Epidermal melanocyte (primary cell): ENCODE measurements around the gene ERN1.

ENCODE experiments used
- DNase-seq: peaks from one replicate; pipeline ENCODE4 v3.0.0; 2011; ENCODE audit warnings: low spot score; ENCODE audit not compliant: insufficient read length

The ERN1 gene

GRCh38 chr17:64111831-64112230 lies 18.1 kb downstream of the ERN1 start:
- DNase-seq, result no peak

DNA sequence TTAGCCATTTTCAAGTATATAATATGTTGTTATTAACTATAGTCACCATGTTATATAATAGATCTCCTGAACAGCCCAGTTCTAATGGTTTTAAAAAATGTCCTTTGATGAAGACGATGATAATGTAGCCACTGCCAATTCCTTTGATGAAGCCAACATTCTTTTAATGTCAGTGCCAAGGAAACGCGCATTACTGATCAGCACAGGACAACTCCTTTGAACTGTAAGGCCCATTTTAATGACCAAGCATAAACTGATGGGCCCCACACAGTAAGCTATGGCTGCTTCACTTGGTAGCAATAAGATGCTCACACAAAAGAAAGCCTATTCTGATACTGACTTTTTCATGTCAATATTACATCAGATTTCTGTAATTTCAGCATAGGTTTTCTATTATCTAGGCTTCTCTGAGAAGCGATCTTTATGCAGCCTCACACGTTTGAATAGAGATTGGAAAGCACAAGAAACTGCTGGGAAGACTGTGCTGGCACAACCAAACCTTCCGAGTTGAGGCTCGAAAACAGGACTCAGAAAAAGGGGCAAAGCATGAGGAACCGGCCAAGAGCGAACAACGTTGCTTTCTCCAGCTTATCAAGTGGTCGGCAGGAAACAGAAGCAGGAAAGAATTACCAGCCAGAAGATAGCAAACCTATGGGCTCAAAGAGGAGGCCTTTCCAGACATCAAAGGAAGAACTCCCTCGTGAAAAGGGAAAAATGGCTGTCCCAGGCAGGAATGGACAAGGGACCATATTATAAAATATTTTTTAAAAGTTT lies 19.4 kb downstream of the ERN1 start:
- DNase-seq, result no peak

- DNase-seq, result no peak
These were observed 20.5 kb downstream of the ERN1 start for GRCh38 chr17:64109400-64109799.

DNA sequence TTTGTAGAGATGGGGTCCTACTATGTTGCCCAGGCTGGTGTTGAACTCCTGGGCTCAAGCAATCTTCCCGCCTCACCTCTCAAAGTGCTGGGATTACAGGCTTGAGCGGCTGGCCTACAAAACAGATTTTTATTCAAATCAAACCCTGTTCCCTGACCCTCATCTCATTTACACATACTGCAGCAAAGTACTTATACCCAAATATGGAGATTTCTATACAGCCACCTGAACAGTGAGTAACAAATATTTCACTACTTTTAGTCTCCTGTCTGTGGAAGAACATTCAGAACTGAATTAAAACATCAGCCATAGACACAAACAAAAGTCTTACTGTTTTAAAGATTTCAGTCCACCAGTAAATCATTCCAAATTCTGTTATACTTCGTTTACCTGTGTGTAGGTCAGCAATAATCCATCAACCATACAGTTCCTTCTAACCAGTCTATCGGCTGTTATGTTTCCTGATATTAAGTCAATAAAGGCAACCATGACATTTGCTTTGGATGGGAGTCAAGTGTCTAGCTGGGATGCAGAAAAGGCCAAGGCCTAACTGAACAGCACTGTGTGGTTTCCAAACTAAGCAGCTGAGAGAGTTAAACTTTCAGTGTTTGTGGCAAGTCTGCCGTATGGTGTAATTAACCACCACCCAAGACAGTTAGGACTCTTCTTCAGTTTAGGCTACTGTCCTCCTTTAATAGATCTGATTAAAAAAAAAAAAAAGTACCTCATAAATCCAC lies 22.3 kb downstream of the ERN1 start:
- DNase-seq, result no peak

GRCh38 chr17:64106918-64107317 lies 23.0 kb downstream of the ERN1 start:
- no peak for DNase-seq

GRCh38 chr17:64103391-64104364 lies 26.3 kb downstream of the ERN1 start:
- no peak for DNase-seq

- no peak for DNase-seq
These were observed 27.1 kb downstream of the ERN1 start for GRCh38 chr17:64102627-64103390.

DNA sequence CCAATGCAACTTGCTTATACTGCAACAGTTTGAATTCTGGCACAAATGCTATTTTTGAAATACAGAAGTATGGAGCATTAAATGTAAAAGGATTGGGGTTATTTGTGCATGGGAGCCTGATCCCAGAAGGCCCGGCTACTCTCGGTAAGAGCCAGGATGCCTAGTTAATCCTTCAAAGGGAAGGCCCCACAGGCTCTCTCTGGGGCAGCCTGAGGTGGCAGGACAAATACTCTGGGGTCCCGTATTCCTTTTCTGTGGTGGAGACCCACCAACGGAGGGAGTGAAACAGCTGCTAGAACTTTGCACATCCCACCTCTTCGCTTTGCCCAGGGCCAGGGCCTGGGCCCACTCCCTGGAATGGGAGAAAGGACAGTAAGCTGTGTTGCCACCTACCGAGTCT lies 30.4 kb downstream of the ERN1 start:
- DNase-seq, result no peak

DNA sequence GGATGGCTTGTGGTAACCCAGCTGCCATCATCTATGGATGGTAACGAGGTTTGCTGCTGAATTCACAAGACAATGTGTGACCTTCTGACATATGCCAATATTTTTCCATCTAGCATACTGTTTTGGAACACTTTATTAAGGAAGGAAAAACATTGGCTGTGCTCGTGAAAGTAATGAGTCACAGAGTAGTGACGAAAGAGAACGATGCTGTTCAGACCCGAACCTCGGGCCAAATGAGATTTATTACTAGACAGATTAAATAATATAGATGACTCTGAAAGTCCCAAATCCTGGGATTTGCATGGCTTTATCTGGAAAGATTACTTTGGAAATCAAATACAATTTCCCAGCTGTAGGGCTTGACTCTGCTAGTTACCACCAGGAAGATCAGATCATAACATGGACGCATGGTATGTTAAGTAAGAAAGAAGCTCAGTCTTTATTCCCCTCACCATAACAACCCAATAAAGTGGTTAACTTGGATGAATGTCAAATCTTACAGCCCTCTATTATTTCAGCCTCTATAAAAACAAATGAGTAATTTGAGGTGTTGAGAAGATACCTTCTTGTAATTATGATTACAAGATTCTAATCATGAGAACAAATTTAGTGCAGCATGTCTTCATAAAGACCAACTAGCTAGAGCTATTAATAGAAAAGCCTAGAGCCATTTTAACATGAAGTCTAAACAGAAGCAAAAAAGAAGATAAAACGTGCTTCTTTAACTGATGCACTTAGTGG lies 32.6 kb downstream of the ERN1 start:
- no peak for DNase-seq

- DNase-seq, result no peak
These were observed 33.9 kb downstream of the ERN1 start for GRCh38 chr17:64096037-64096436.

DNA sequence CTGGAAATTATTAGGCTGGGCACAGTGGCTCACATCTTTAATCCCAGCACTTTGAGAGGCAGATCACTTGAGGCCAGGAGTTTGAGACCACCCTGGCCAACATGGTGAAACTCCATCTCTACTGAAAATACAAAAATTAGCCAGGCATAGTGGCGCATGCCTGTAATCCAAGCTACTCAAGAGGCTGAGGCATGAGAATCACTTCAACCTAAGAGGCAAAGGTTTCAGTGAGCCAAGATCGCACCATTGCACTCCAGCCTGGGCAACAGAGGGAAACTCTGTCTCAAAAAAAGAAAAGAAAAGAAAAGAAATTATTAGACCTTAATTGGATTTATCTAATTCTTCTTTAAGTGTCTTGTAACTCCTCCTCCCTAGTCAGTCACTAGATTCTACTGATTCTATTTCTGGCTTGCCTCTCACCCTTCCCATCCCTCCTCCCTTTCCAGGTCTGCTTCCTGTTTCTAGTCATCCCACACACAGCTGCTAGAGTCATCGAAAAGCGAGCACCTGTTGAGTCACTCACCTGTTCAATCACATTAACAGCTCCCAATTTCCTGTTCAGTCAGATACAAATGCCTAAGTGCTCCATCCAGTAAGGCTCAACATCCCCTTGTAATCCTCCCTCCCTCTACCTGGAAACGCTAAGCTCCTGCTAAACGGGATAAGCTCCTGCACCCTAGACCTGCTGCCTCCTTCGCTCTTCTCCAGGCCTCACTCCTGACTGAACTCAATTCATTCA lies 34.6 kb downstream of the ERN1 start:
- no peak for DNase-seq

GRCh38 chr17:64094412-64094811 lies 35.5 kb downstream of the ERN1 start:
- DNase-seq, result no peak

DNA sequence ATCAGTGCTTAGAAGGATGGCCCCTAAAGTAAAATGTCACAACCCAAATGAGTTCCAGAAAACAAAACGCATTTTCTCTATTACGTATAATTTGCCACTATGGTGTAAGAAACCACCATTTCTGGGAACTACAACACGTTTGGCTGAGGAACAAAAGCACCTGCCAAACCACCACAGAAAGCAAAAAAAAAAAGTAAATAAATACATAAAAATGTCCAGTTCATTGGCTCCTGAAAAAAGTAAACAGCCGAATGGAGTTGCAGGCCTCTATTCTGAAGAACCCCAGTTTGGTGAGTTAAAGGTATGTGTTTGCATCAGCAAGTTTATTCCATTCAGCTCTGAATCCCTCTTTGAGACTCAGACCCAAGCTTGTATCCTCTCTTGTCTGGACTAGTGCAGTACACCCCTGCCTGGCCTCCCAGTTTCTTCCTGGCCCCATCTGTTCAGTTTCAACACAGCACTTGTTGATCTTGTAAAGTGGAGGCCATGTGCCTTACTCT lies 36.9 kb downstream of the ERN1 start:
- no peak for DNase-seq

- DNase-seq, result no peak
These were observed 37.8 kb downstream of the ERN1 start for GRCh38 chr17:64092113-64092512.

- no peak for DNase-seq
These were observed 38.4 kb downstream of the ERN1 start for GRCh38 chr17:64091571-64091970.

DNA sequence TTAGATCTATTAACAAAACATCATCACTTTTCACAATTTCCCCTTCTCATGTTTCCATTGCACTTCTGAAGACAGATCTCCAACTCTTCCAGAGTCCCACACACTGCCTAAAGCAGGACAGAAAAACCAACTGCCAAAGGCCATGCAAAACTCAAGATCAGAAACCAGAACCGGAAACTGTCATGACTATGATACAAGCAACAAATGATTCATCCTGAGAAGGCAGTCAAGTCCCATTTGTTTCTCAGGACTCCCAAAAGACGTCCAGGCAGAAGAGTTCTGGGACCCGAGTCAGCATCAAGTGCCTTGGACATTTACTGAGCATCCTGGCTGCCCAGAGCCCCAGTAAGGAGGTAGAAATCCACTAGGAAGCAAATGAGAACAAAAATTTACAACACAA lies 38.8 kb downstream of the ERN1 start:
- DNase-seq, result no peak

DNA sequence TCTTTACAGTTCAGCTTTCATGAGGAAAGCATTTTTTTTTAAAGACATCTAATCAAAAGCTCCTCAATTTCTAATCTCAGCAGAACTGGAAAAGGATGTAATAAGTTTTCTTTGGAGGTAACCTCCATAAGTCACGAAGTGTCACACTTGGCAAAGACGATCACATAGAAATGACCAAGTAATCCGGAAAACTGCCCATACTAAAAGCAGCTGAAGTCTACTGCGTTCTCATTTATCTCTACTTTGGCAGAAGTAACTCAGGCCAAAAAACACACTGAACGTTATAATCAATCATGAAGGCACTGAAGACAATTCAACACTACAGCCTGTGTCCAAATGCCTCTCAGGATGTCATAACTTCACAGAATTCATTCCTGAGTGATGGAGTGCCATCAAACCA lies 39.8 kb downstream of the ERN1 start:
- no peak for DNase-seq

DNA sequence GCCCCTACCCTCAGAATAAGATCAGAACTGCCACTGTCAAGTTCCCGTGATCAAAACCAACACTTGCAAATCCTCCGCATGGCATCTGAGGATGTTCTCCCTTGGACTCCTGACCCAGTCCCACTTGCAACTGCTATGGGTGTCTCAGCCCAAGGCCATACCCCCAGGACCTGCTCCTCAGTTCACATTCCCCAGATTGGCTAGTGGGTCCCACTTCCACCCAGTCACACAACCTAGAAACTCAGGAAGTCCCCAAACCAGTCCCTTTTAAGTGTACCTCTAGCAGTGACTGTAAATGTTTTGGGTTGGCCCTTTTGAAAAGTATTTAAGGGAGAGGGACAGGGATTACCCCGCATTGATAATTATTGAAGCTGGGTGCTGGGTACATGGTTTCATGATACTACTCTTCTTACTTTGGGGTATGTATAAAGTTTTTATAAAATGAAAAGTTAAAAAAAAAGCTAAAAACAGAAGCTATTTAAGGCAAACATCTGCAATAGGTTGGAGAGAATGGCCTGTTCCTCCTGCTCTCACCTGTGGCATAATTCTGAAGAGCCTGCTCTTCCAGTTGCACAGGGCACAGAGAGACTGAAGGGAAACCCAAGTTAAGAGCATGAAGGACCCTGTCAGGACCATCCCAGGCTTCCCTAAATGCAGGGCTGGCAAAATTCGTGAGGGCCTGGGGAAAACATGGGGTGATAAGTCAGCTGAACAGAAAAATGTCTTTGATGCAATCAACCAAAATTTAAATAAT lies 42.5 kb downstream of the ERN1 start:
- DNase-seq, result no peak

GRCh38 chr17:64085650-64086005 lies 44.3 kb downstream of the ERN1 start:
- no peak for DNase-seq
